Urinary bladder (tissue), 4 donors: ENCODE results near the gene CCDC63. TPM values are rescaled to one million over a fixed set of nuclear protein-coding genes. Genes with fewer than 3 reads are reported as not detected.

Source experiments
- DNase-seq: peaks from one replicate; pipeline ENCODE4 v3.0.0-alpha.2; 2015; ENCODE audit errors: extremely low spot score
- H3K27ac ChIP-seq: one replicate; pipeline ENCODE4 v1.5.1; 2013; ENCODE audit warnings: low read depth, mild to moderate bottlenecking, moderate library complexity
- H3K36me3 ChIP-seq: one replicate; pipeline ENCODE4 v1.6.1; 2013; ENCODE audit warnings: mild to moderate bottlenecking, moderate library complexity; ENCODE audit not compliant: insufficient read depth
- H3K4me1 ChIP-seq: one replicate; pipeline ENCODE4 v1.6.1; 2013; ENCODE audit warnings: mild to moderate bottlenecking, moderate library complexity; ENCODE audit not compliant: insufficient read depth
- H3K4me3 ChIP-seq: one replicate; pipeline ENCODE4 v1.5.1; 2013; ENCODE audit warnings: low read depth, low read length
- WGBS: extraction: QIAGEN DNeasy Blood & Tissue Kit; methylation state at CpG from one replicate; pipeline ENCODE4 v1.1.7; 2013; 5-methylcytosine and 5-hydroxymethylcytosine counted together
- polyA plus RNA-seq: library from polyadenylated mRNA; stranded (reverse); fragments of 200-250 nt; gene quantifications from one replicate; pipeline ENCODE4 v1.2.3, GENCODE V29; 2013
- total RNA-seq: library from RNA; depleted of rRNA; stranded (reverse); fragments of >200 nt; gene quantifications from one replicate; pipeline ENCODE4 v1.2.3, GENCODE V29; 2014
- donor health status: healthy with polysubstance abuse.
- donor health status: healthy.

CCDC63 gene
- total and polyA plus RNA-seq, 2 donors: not detected

DNA sequence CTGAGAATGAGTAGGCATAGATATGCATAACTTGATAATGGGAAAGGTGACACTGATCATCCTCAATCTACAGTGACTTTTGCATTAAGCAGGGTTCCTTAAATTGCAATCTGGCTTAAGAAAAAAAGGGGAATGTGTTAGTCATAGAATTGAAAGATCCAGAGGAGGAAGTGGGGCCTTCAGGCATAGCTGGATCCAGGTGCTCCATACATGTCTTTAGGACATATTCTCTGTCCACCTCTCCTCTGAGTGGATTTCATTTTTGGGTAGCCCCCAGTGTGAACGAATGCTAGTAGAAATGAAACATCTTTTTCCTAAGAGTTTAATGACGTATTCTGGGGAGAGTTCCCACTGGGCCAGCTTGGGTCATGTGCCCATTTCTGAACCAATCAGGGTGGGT is 27.6 kb downstream of the CCDC63 start:
- H3K4me1 ChIP-seq: no peaks in the 10 kb centered on the region
- no peak overlapping the region for H3K4me3 ChIP-seq
- 90% methylated on average over 2 of the region's 2 CpGs for WGBS

DNA sequence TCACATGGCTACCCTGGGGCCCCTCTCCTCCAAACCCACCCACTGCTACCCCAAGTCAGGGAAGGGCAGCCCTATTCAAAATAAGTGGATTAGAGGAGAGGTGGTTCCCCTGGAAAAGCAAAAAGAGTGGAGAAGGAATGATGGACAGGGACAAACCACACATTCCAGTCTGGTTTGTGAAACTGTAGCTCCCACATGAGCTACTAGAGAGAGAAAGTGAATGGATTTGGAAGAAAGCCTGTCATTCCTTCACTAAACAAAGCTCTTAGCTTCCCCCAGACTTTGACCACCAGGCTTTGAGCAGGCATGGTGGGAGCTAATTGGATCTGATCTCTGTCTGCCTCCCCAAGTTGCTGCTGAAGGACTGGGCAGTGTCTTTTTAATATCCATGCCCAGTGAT is 28.0 kb downstream of the CCDC63 start:
- H3K4me1 ChIP-seq: no peaks in the 10 kb centered on the region

More for the DNA sequence above, 27.6 kb downstream of the CCDC63 start:
- H3K36me3 ChIP-seq: no peaks in the 10 kb centered on the region
- no peak overlapping the region for H3K27ac ChIP-seq
- no peak for DNase-seq

DNA sequence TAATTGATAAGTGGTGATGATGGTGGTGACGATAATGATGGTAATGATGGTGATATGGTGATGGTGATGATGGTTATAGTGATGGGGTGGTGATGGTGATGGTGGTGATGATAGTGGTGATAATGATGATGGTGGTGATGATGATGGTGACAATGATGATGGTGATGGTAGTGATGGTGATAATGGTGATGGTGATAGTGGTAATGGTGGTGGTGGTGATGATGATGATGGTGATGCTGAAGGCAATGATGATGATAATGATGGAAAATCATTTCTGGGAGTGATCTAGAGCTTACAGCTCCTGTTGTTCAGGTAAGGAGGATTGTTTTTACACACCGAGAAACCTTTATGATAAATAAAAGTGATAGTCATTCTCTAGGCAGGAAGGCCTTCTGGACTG is 33.9 kb downstream of the CCDC63 start:
- H3K4me3 ChIP-seq: no peak overlapping the region
- H3K36me3 ChIP-seq: no peaks in the 10 kb centered on the region
- no peaks in the 10 kb centered on the region for H3K4me1 ChIP-seq
- DNase-seq: no peak
- H3K27ac ChIP-seq: no peak overlapping the region
- 89% methylated on average over 2 of the region's 2 CpGs for WGBS

More for the DNA sequence above, 28.0 kb downstream of the CCDC63 start:
- no peak overlapping the region for H3K4me3 ChIP-seq
- H3K27ac ChIP-seq: no peak overlapping the region
- no peaks in the 10 kb centered on the region for H3K36me3 ChIP-seq
- DNase-seq: no peak

DNA sequence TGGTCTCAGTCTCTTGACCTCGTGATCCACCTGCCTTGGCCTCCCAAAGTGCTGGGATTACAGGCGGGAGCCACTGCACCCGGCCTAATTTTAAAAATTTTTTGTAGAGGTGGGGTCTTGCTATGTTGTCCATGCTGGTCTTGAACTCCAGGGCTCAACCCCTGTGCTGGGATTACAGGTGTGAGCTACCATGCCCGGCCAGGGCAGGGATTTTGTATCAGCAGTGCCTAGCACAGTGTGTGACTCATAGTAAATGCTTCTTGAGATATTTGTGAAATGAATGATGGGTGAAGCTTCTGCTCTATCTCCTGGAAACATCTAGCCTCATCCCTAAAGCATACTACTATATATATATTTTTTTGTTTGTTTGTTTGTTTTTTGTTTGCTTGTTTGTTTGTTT is 36.5 kb downstream of the CCDC63 start:
- Histone ChIP-seq H3K4me3 (no peak overlapping the region), H3K27ac (no peak overlapping the region), H3K36me3 (no peaks in the 10 kb centered on the region), H3K4me1 (no peaks in the 10 kb centered on the region)
- no peak for DNase-seq
- WGBS: 89% methylated on average over 4 of the region's 4 CpGs

- 70% methylated on average over 6 of the region's 6 CpGs for WGBS
- H3K4me3 ChIP-seq: no peak overlapping the region
- no peaks in the 10 kb centered on the region for H3K36me3 ChIP-seq
- H3K4me1 ChIP-seq: no peaks in the 10 kb centered on the region
- DNase-seq: no peak
- H3K27ac ChIP-seq: no peak overlapping the region
Observed at GRCh38 chr12:110885152-110885840, 38.5 kb downstream of the CCDC63 start.

GRCh38 chr12:110888256-110888991 is 41.6 kb downstream of the CCDC63 start:
- H3K27ac ChIP-seq: no peak overlapping the region
- no peak for DNase-seq
- H3K4me1 ChIP-seq: no peaks in the 10 kb centered on the region
- no peaks in the 10 kb centered on the region for H3K36me3 ChIP-seq
- WGBS: 34% methylated on average over 5 of the region's 5 CpGs
- no peak overlapping the region for H3K4me3 ChIP-seq

- WGBS: 86% methylated on average over 12 of the region's 12 CpGs
- no peak overlapping the region for H3K4me3 ChIP-seq
- H3K27ac ChIP-seq: no peak overlapping the region
- H3K4me1 ChIP-seq: no peaks in the 10 kb centered on the region
- no peak for DNase-seq
- H3K36me3 ChIP-seq: no peaks in the 10 kb centered on the region
Observed at GRCh38 chr12:110889361-110889760, 42.6 kb downstream of the CCDC63 start.

GRCh38 chr12:110893956-110894355 is 47.2 kb downstream of the CCDC63 start:
- WGBS: 87% methylated on average over 3 of the region's 3 CpGs
- Histone ChIP-seq H3K4me1 (no peaks in the 10 kb centered on the region), H3K27ac (no peak overlapping the region), H3K4me3 (no peak overlapping the region), H3K36me3 (no peaks in the 10 kb centered on the region)
- DNase-seq: no peak

GRCh38 chr12:110896559-110896958 is 49.8 kb downstream of the CCDC63 start:
- Histone ChIP-seq H3K27ac (no peak overlapping the region), H3K4me3 (no peak overlapping the region), H3K36me3 (no peaks in the 10 kb centered on the region), H3K4me1 (no peaks in the 10 kb centered on the region)
- 75% methylated on average over 3 of the region's 3 CpGs for WGBS
- no peak for DNase-seq

- H3K36me3 ChIP-seq: no peaks in the 10 kb centered on the region
- no peak overlapping the region for H3K4me3 ChIP-seq
- H3K27ac ChIP-seq: no peak overlapping the region
- no peak for DNase-seq
- no peaks in the 10 kb centered on the region for H3K4me1 ChIP-seq
- WGBS: 80% methylated on average over 4 of the region's 4 CpGs
Observed at GRCh38 chr12:110901401-110901800, 54.6 kb downstream of the CCDC63 start.

DNA sequence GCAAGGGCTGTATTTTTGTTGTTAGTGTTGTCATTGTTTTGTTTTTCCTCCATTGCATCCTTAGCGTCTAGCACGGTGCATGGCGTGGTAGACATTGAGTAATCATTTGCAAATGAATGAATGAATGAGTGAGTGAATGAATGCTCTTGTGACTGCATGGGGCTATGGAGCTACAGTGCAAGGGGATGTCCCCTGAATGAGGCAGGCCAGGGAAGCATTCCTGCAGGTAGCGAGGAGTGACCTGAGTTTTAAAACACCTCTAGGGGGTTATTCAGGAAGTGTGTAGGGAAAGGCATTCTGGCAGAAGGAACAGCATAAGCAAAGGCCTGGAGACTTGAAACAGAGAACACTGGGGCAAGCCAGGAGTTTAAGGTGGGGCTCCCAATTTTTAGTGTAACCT is 56.7 kb downstream of the CCDC63 start:
- WGBS: 94% methylated on average over 4 of the region's 4 CpGs
- Histone ChIP-seq H3K27ac (no peak overlapping the region), H3K4me1 (no peaks in the 10 kb centered on the region), H3K4me3 (no peak overlapping the region), H3K36me3 (no peaks in the 10 kb centered on the region)
- DNase-seq: no peak

- H3K36me3 ChIP-seq: no peaks in the 10 kb centered on the region
- no peaks in the 10 kb centered on the region for H3K4me1 ChIP-seq
- H3K4me3 ChIP-seq: no peak overlapping the region
- 51% methylated on average over 3 of the region's 3 CpGs for WGBS
- DNase-seq: no peak
- no peak overlapping the region for H3K27ac ChIP-seq
Observed at GRCh38 chr12:110906083-110906482, 59.3 kb downstream of the CCDC63 start.

DNA sequence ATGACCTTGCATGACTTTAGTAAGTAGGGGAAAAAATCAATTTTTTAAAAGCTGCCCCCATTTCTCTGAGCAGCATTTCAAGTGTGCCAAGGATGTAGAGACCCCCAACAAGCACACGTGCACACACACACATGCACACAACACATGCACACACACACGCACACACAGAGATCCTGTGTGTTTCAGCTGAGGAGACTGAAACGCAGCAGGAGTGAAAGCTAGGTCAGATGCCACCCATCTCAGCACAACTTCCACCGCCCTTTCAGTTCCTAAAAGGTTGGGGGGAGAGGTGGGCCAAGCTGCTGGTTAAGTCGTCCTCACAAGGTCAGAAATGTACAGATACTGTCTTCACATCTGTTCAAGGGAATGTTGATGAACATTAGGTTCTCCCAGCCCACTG is 59.7 kb downstream of the CCDC63 start:
- H3K36me3 ChIP-seq: no peaks in the 10 kb centered on the region
- H3K4me1 ChIP-seq: no peaks in the 10 kb centered on the region
- no peak overlapping the region for H3K27ac ChIP-seq
- 79% methylated on average over 5 of the region's 5 CpGs for WGBS
- no peak overlapping the region for H3K4me3 ChIP-seq
- no peak for DNase-seq

- Histone ChIP-seq H3K36me3 (no peaks in the 10 kb centered on the region), H3K4me3 (no peak overlapping the region), H3K4me1 (no peaks in the 10 kb centered on the region), H3K27ac (no peak overlapping the region)
- no peak for DNase-seq
- 64% methylated on average over 4 of the region's 4 CpGs for WGBS
Observed at GRCh38 chr12:110906985-110907384, 60.2 kb downstream of the CCDC63 start.
